Caco-2 (cell line): Measurements from ENCODE around the gene TRIM23. TPM values are rescaled to one million over a fixed set of nuclear protein-coding genes. Genes with fewer than 3 reads are reported as not detected.

Source experiments
- BruUV-seq: library from RNA; stranded (reverse); fragments of 400-500 nt; replicated peaks from 2 replicates; lab custom pipeline; 2021; lab: Mats Ljungman, UMichigan
- CTCF ChIA-PET: fragments of 300-600 bp; sonication (Branson Sonifier 250); formaldehyde crosslinking; loops from one replicate; lab custom pipeline; 2022; ENCODE audit warnings: antibody characterized with exemption; lab: Charles Lee
- POLR2A ChIA-PET: fragments of 300-600 bp; sonication (Branson Sonifier 250); formaldehyde crosslinking; loops from one replicate; lab custom pipeline; 2022; ENCODE audit warnings: antibody characterized with exemption; lab: Charles Lee
- DNase-seq, 2 experiments: peaks; one replicate each; pipeline versions ENCODE4 v3.0.0 to v3.0.0-alpha.2; 2020 to 2022
- H3K27me3 ChIP-seq: replicated peaks from 2 replicates; pipeline ENCODE4 v1.6.0; 2011; ENCODE audit warnings: low read length; ENCODE audit not compliant: control insufficient read depth, insufficient read depth
- H3K36me3 ChIP-seq: 2 replicates; pipeline ENCODE4 v1.5.1; 2011; ENCODE audit warnings: low read length; ENCODE audit not compliant: control insufficient read depth, insufficient read depth
- H3K4me1 ChIP-seq: fragments of 250-450 bp; sonication (Bioruptor Pico); 2 replicates; pipeline ENCODE4 v1.5.1; 2020; ENCODE audit warnings: mild to moderate bottlenecking
- H3K4me3 ChIP-seq: 2 replicates; pipeline ENCODE4 v1.5.1; 2011; ENCODE audit warnings: low read depth, mild to moderate bottlenecking, control low read depth, low read length
- H3K9me3 ChIP-seq: fragments of 250-450 bp; sonication (Bioruptor Pico); 2 replicates; pipeline ENCODE4 v1.5.1; 2020; ENCODE audit warnings: mild to moderate bottlenecking, moderate library complexity
- H3K27ac Mint-ChIP-seq: one replicate; pipeline ENCODE4 v1.8.0; 2022; ENCODE audit warnings: mixed read lengths; ENCODE audit not compliant: unreplicated experiment
- H3K27me3 Mint-ChIP-seq: one replicate; pipeline ENCODE4 v1.8.0; 2022; ENCODE audit warnings: mixed read lengths; ENCODE audit not compliant: insufficient read depth, unreplicated experiment
- H3K36me3 Mint-ChIP-seq: one replicate; pipeline ENCODE4 v1.8.0; 2022; ENCODE audit warnings: mild to moderate bottlenecking, mixed read lengths; ENCODE audit not compliant: insufficient read depth, unreplicated experiment
- H3K4me1 Mint-ChIP-seq: one replicate; pipeline ENCODE4 v1.8.0; 2022; ENCODE audit warnings: low read depth, mixed read lengths; ENCODE audit not compliant: unreplicated experiment
- H3K4me3 Mint-ChIP-seq: one replicate; pipeline ENCODE4 v1.8.0; 2022; ENCODE audit warnings: mild to moderate bottlenecking, moderate library complexity, mixed read lengths; ENCODE audit not compliant: unreplicated experiment
- H3K9me3 Mint-ChIP-seq: one replicate; pipeline ENCODE4 v1.8.0; 2022; ENCODE audit warnings: mixed read lengths; ENCODE audit not compliant: unreplicated experiment
- intact Hi-C: fragments of 100-400 bp; cut with micrococcal nuclease; formaldehyde crosslinking; loops from one replicate; pipeline ENCODE4 v1.10.0; 2022; ENCODE audit not compliant: unreplicated experiment
- total RNA-seq: library from RNA; stranded (reverse); gene quantifications from 2 replicates; pipeline ENCODE4 v1.2.3, GENCODE V29; 2022
- TF ChIP-seq, protein P1 (sequence below), 2 experiments: fragments of 200-600 bp in 1 of 2; IDR thresholded peaks; 1 replicate in 1 of 2; 2 replicates in 1 of 2; pipeline versions ENCODE4 v1.5.1 to v1.8.0; 2011 to 2022; ENCODE audit warnings: antibody characterized with exemption in 1 of 2, control low read depth in 1 of 2, inconsistent platforms in 1 of 2, low read depth in 1 of 2, low read length in 1 of 2, mild to moderate bottlenecking in 1 of 2, moderate library complexity in 1 of 2; ENCODE audit not compliant: insufficient read depth in 1 of 2, severe bottlenecking in 1 of 2, unreplicated experiment in 1 of 2

TRIM23 gene
- total RNA-seq, 1 experiment from 2014 or later, result 12.0 TPM

DNA sequence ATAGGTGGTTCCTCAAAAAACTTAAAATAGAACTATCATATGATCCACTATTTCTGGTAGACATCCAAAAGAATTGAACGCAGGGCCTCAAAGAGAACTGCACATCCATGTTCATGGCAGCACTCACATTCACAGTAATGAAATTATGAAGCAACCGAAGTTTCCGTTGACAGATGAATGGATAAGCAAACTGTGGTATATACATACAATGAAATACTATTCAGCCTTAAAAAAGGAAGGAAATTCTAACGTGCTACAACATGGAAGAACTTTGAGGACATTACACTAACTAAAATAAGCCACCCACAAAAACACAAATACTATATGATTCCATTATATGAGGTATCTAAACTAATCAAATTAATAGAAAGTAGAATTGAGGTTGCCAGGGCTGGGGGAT lies 79.7 kb downstream of the TRIM23 start:
- Histone ChIP-seq H3K36me3 (no peaks in the 10 kb centered on the region), H3K4me1 (peaks cover 8% of the 10 kb centered on the region; the same call in 1 of the 2 replicates), H3K4me3 (no peak overlapping the region), H3K27me3 (no peaks in the 10 kb centered on the region), H3K9me3 (no peaks in the 10 kb centered on the region)
- H3K4me3 Mint-ChIP-seq, result no peak overlapping the region
- intact Hi-C loops, result no loop called here
- H3K27ac Mint-ChIP-seq, result no peak overlapping the region
- H3K36me3 Mint-ChIP-seq, result peaks cover 61% of the 10 kb centered on the region
- TF ChIP-seq, protein P1, sequence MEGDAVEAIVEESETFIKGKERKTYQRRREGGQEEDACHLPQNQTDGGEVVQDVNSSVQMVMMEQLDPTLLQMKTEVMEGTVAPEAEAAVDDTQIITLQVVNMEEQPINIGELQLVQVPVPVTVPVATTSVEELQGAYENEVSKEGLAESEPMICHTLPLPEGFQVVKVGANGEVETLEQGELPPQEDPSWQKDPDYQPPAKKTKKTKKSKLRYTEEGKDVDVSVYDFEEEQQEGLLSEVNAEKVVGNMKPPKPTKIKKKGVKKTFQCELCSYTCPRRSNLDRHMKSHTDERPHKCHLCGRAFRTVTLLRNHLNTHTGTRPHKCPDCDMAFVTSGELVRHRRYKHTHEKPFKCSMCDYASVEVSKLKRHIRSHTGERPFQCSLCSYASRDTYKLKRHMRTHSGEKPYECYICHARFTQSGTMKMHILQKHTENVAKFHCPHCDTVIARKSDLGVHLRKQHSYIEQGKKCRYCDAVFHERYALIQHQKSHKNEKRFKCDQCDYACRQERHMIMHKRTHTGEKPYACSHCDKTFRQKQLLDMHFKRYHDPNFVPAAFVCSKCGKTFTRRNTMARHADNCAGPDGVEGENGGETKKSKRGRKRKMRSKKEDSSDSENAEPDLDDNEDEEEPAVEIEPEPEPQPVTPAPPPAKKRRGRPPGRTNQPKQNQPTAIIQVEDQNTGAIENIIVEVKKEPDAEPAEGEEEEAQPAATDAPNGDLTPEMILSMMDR (IDR thresholded peaks at IDR 0.05; ENCODE audit: insufficient read depth in 1 of 2, low read depth in 1 of 2, low read length in 1 of 2, severe bottlenecking in 1 of 2, unreplicated experiment in 1 of 2), result no peak
- H3K27me3 Mint-ChIP-seq, result no peaks in the 10 kb centered on the region
- ChIA-PET POLR2A (no interaction called here), CTCF (no interaction called here)
- no peak for DNase-seq
- no peaks in the 10 kb centered on the region for H3K9me3 Mint-ChIP-seq
- BruUV-seq, result no TSS peak
- H3K4me1 Mint-ChIP-seq, result no peaks in the 10 kb centered on the region

DNA sequence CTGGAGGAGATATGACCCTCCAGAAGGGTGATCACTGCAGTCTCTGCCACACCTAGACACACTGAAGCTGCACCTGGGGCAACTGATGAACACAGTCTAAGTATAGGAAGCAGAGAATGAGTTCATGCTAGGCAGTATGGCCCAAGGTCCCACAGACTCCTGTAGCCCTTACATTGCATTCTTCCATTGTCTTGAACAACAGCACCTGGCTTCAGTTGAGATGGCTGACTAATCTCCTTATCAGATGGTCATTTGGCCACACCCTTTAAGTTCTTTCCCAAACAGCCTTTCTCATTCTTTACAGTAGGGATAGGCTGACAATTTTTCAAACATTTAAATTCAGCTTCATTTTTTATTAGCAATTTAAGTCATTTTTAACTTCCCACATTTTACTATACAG lies 84.3 kb downstream of the TRIM23 start:
- Histone ChIP-seq H3K36me3 (no peaks in the 10 kb centered on the region), H3K4me3 (no peak overlapping the region), H3K27me3 (no peaks in the 10 kb centered on the region), H3K4me1 (peaks cover 8% of the 10 kb centered on the region; the same call in 1 of the 2 replicates), H3K9me3 (no peaks in the 10 kb centered on the region)
- BruUV-seq, result no TSS peak
- intact Hi-C loops, result no loop called here
- Mint-ChIP-seq H3K9me3 (no peaks in the 10 kb centered on the region), H3K36me3 (peaks cover 38% of the 10 kb centered on the region), H3K4me1 (no peaks in the 10 kb centered on the region), H3K27me3 (no peaks in the 10 kb centered on the region), H3K27ac (no peak overlapping the region), H3K4me3 (no peak overlapping the region)
- ChIA-PET POLR2A (no interaction called here), CTCF (no interaction called here)
- TF ChIP-seq, protein P1 (IDR thresholded peaks at IDR 0.05; ENCODE audit: insufficient read depth in 1 of 2, low read depth in 1 of 2, low read length in 1 of 2, severe bottlenecking in 1 of 2, unreplicated experiment in 1 of 2), result no peak
- DNase-seq, result peak in 1 of 2 experiments; percentile 21

Other genes starting within 250 kb of the TRIM23 start
- 0.23 and 0.67 TPM in 2 replicates for gene ADAMTS6, start 142.4 kb downstream of the TRIM23 start, total RNA-seq
- gene CENPK, start 61.2 kb downstream of the TRIM23 start, total RNA-seq, result 56.4 TPM in 2 replicates
- gene PPWD1, start 61.0 kb downstream of the TRIM23 start, total RNA-seq, result 44.5 and 47.0 TPM in 2 replicates
- gene SHLD3, start 694 bp upstream of the TRIM23 start, total RNA-seq, result 4.3 and 4.7 TPM in 2 replicates
- 18.7 and 19.6 TPM in 2 replicates for gene TRAPPC13, start 694 bp upstream of the TRIM23 start, total RNA-seq
- gene SGTB, start 97.8 kb upstream of the TRIM23 start, total RNA-seq, result 12.0 and 13.0 TPM in 2 replicates
- 34.8 and 36.0 TPM in 2 replicates for gene NLN, start 97.9 kb upstream of the TRIM23 start, total RNA-seq